ENCODE measurements around the gene PPP1R9A. TPM values are rescaled to one million over a fixed set of nuclear protein-coding genes. Genes with fewer than 3 reads are reported as not detected.

Gene PPP1R9A
- total RNA-seq: under 0.01 TPM in 2 replicates

DNA sequence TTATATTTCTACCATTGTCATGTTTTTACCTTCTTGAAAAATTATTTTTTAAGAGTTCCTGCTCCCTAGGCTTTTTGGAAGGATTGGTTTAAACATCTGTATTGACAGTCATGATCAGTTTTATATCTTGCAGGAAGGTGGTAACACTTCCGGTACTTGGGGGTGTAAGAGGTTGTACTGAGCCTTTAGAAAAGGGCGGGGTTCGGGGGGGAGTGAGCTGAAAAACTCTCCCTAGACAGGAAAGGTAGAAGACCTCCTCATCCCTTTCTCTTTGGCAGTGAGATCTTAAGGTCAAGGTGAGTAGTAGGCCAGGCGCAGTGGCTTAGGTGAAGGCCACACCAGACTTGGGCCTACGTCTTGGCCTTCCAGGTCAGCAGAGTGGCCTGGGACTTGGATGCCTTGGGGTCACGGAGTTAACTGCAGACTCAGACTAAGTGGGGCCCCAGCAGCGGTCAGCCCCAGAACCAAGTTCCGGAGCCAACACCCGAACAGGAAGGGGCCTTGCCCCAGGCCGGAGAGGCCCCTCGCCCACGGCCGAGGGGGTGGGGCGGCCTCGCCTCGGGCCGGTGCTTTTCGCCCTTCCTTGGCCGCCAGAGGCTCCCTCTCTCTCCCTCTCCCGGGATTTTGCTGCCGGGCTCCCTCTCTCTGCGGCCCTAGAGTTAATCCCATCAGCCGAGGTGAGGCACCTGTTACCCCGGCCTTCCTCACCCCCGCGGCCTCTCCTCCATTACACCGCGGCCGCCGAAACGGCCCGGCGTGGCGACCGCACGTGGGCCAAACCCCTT lies at the start of gene PPP1R9A:
Gene PPP1R9A (plus strand): TSS at position 569 of the 785 bp plus-strand sequence. CDS start 2,520 bp downstream, outside the sequence.
- no peak for DNase-seq (ENCODE audit: low read depth)
- TF ChIP-seq, protein P1, sequence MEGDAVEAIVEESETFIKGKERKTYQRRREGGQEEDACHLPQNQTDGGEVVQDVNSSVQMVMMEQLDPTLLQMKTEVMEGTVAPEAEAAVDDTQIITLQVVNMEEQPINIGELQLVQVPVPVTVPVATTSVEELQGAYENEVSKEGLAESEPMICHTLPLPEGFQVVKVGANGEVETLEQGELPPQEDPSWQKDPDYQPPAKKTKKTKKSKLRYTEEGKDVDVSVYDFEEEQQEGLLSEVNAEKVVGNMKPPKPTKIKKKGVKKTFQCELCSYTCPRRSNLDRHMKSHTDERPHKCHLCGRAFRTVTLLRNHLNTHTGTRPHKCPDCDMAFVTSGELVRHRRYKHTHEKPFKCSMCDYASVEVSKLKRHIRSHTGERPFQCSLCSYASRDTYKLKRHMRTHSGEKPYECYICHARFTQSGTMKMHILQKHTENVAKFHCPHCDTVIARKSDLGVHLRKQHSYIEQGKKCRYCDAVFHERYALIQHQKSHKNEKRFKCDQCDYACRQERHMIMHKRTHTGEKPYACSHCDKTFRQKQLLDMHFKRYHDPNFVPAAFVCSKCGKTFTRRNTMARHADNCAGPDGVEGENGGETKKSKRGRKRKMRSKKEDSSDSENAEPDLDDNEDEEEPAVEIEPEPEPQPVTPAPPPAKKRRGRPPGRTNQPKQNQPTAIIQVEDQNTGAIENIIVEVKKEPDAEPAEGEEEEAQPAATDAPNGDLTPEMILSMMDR (IDR thresholded peaks at IDR 0.05; ENCODE audit: insufficient read depth, low read depth, low read length): no peak
- peak within 1 kb of the TSS; percentile 50 for H3K4me3 ChIP-seq (ENCODE audit: low read depth, low read length)

- DNase-seq (ENCODE audit: low read depth): no peak
- TF ChIP-seq, protein P1 (IDR thresholded peaks at IDR 0.05; ENCODE audit: insufficient read depth, low read depth, low read length): no peak
- H3K4me3 ChIP-seq (ENCODE audit: low read depth, low read length): no peak overlapping the region
Measured at GRCh38 chr7:94871132-94871531, 36.3 kb upstream of the PPP1R9A start.

DNA sequence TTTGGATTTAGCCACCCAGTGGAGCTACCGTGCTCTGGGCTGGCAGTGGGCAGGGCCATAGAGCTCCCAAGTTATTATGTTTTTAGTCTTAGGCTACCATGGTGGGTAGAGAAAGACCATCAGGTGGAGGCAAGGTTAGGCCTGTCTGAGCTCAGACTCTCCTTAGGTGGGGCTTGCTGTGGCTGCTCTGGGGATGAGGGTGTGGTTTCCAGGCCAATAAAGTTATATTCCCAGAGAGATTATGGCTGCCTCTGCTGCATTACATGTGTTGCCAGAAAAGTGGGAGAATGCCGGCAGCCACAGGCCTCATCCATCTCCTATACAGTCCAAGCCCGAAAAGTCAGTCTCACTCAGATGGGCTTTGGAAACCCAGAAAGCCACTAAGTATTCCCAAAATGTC lies 34.2 kb upstream of the PPP1R9A start:
- no peak for DNase-seq (ENCODE audit: low read depth)
- TF ChIP-seq, protein P1 (IDR thresholded peaks at IDR 0.05; ENCODE audit: insufficient read depth, low read depth, low read length): no peak
- H3K4me3 ChIP-seq (ENCODE audit: low read depth, low read length): no peak overlapping the region

DNA sequence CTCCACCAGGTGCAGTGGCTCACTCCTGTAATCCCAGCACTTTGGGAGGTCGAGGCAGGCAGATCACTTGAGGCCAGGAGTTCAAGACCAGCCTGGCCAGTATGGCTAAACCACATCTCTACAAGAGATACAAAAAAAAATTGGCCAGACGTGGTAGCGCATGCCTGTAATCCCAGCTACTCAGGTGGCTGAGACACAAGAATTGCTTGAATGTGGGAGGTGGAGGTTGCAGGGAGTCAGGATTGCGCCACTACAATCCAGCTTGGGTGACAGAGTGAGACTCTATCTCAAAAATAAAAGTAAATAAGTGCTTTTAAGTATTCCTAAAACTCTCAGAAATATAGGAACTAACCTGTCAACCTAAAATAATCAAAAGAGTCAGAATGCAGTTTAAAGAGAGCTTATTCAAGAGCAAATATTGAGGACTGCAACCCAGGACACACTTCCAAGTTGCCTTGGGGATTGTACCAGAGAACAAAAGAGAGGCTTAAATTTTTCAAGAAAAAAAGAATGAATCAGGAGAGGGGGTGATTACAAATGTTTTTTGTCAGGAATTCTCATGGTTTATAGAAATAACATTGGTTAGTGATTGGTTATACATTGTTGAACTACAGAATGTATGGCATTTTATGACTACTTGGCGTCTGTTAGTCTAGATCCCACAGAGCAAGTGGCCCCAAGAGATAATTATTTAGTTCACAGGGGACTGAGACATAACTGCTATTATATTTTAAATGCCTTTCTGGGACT lies 33.2 kb upstream of the PPP1R9A start:
- no peak for DNase-seq (ENCODE audit: low read depth)
- H3K4me3 ChIP-seq (ENCODE audit: low read depth, low read length): no peak overlapping the region
- TF ChIP-seq, protein P1 (IDR thresholded peaks at IDR 0.05; ENCODE audit: insufficient read depth, low read depth, low read length): no peak

GRCh38 chr7:94875201-94875600 lies 32.2 kb upstream of the PPP1R9A start:
- DNase-seq (ENCODE audit: low read depth): no peak
- TF ChIP-seq, protein P1 (IDR thresholded peaks at IDR 0.05; ENCODE audit: insufficient read depth, low read depth, low read length): no peak
- no peak overlapping the region for H3K4me3 ChIP-seq (ENCODE audit: low read depth, low read length)

DNA sequence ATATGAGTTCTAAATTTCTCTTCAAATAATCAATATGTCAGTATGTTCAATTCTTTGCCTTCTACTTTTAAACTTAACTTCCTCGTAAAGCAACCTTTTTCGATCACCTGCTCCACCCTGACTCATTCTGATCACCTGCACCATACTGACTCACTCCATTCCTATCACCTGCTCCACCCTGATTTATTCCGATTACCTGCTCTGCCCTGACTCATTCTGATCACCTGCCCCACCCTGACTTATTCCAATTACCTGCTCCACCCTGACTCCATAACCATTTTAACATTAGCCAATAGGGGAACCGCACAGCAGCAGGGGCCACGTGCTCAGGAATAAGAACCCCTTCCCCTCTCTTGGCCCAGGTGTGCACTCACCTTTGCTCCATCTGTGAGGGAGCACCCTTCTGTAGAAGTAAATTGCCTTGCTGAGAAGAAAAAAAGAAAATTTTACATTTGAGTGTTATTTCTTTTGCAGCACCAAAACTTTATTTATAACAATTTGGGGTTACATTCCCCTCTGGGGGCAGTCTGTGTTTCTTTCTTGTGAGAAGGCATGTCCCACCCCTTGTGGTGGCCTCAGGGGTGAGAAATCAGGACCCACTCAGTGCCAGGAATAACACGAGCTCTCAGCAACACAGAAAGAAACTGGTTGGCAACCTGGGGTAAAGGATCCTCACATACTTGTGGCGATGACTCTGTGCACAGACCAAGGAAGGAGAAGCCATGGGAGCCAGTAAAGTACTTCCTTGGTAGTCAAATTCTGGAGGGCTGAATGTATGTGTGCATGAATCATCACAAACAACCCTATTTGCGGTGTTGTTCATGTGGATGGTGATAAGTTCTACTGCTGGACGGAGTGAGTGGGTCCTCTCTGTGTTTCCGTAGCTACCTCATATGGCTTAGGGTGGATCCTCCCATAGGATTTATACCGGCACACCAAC lies 29.4 kb upstream of the PPP1R9A start:
- TF ChIP-seq, protein P1 (IDR thresholded peaks at IDR 0.05; ENCODE audit: insufficient read depth, low read depth, low read length): no peak
- no peak for DNase-seq (ENCODE audit: low read depth)

More for the DNA sequence above, 29.4 kb upstream of the PPP1R9A start:
- H3K4me3 ChIP-seq (ENCODE audit: low read depth, low read length): no peak overlapping the region

Measured in fibroblast of villous mesenchyme (primary cell).